K562 (cell line): ENCODE data around the gene TAF3. TPM values are rescaled to one million over a fixed set of nuclear protein-coding genes. Genes with fewer than 3 reads are reported as not detected.
A peak's percentile ranks its signal among the peaks of the same experiment; 100 is the strongest.

ENCODE experiments used
- ATAC-seq: fragments of 200-7000 bp; cut with Tn5 transposase; 3 replicates; pipeline ENCODE4 v1.9.1; 2020; ENCODE audit warnings: moderate library complexity
- BruUV-seq: library from RNA; stranded (reverse); fragments of 400-500 nt; replicated peaks from 2 replicates; lab custom pipeline; 2021; lab: Mats Ljungman, UMichigan
- CTCF ChIA-PET: fragments of 300-600 bp; formaldehyde crosslinking; extraction: SDS; loops from one replicate; lab custom pipeline; 2021; ENCODE audit warnings: low intra/inter-chr PET ratio; lab: Yijun Ruan, JAX
- POLR2A ChIA-PET: fragments of 300-600, 350-650 bp; sonication (Branson Sonifier 250); formaldehyde crosslinking; extraction: SDS; loops from one replicate; lab custom pipeline; 2021; ENCODE audit warnings: antibody characterized with exemption, inconsistent platforms; lab: Yijun Ruan, JAX
- DNase-seq, 4 experiments: peaks; one replicate each; pipeline versions ENCODE4 v3.0.0 to v3.0.0-alpha.2; 2011 to 2018; ENCODE audit warnings: low spot score in 3 of 4, mixed read lengths in 3 of 4; ENCODE audit errors: extremely low read depth in 1 of 4
- FAIRE-seq: peaks from 2 replicates; lab custom pipeline; 2011; peaks lifted over from hg19 to GRCh38; lab: Jason Lieb, UNC
- H2AFZ ChIP-seq: 2 replicates; pipeline ENCODE4 v1.6.0; 2011; ENCODE audit warnings: low read depth, low read length, control low read depth, inconsistent platforms
- H3K27ac ChIP-seq: fragments of 200-600 bp; 3 replicates; pipeline ENCODE4 v1.8.0; 2011; ENCODE audit warnings: low read depth, mild to moderate bottlenecking, control low read depth, inconsistent platforms, low read length, moderate library complexity, mixed read lengths; ENCODE audit errors: extremely low read depth
- H3K27me3 ChIP-seq, 2 experiments: fragments of 300-600 bp in 1 of 2; 2 replicates in 1 of 2; 3 replicates in 1 of 2; pipeline versions ENCODE4 v1.6.0 to v1.8.0; 2011; ENCODE audit warnings: inconsistent platforms in 2 of 2, low read length in 2 of 2, mild to moderate bottlenecking in 1 of 2, mixed read lengths in 1 of 2, moderate library complexity in 1 of 2; ENCODE audit not compliant: control insufficient read depth in 2 of 2, insufficient read depth in 2 of 2
- H3K36me3 ChIP-seq: fragments of 300-600 bp; 3 replicates; pipeline ENCODE4 v1.8.0; 2011; ENCODE audit warnings: mild to moderate bottlenecking, low read length, inconsistent platforms; ENCODE audit not compliant: control insufficient read depth, insufficient read depth
- H3K4me1 ChIP-seq, 2 experiments: fragments of 200-600 bp in 1 of 2; replicated peaks in 1 of 2; 2 replicates in 1 of 2; 3 replicates in 1 of 2; pipeline versions ENCODE4 v1.5.1 to v1.8.0; 2011; ENCODE audit warnings: inconsistent platforms in 2 of 2, low read length in 2 of 2, mild to moderate bottlenecking in 1 of 2, mixed read lengths in 1 of 2, moderate library complexity in 1 of 2; ENCODE audit not compliant: control insufficient read depth in 2 of 2, insufficient read depth in 2 of 2
- H3K4me2 ChIP-seq: 2 replicates; pipeline ENCODE4 v1.6.1; 2011; ENCODE audit warnings: low read length, control low read depth, inconsistent platforms, mixed read lengths; ENCODE audit not compliant: insufficient read depth
- H3K4me3 ChIP-seq: fragments of 200-600 bp; sonication (generic), shearing (Covaris generic); 2 replicates; pipeline ENCODE4 v1.5.1; 2016; ENCODE audit warnings: control low read depth, inconsistent platforms
- H3K79me2 ChIP-seq: fragments of 200-600 bp; 3 replicates; pipeline ENCODE4 v1.8.0; 2011; ENCODE audit warnings: low read length, inconsistent platforms; ENCODE audit not compliant: control insufficient read depth, insufficient read depth
- H3K9ac ChIP-seq, 2 experiments: 2 replicates each; pipeline versions ENCODE4 v1.6.0 to v1.6.1; 2011; ENCODE audit warnings: low read depth in 2 of 2, low read length in 2 of 2, control low read depth in 1 of 2, inconsistent platforms in 1 of 2, mild to moderate bottlenecking in 1 of 2, mixed read lengths in 1 of 2; ENCODE audit not compliant: insufficient read depth in 1 of 2
- H3K9me1 ChIP-seq: one replicate; pipeline ENCODE4 v1.6.0; 2011; ENCODE audit warnings: inconsistent platforms, mild to moderate bottlenecking, low read length, moderate library complexity; ENCODE audit not compliant: control insufficient read depth, insufficient read depth
- H3K9me3 ChIP-seq: replicated peaks from 2 replicates; pipeline ENCODE4 v1.5.1; 2011; ENCODE audit warnings: low read depth, low read length, inconsistent platforms; ENCODE audit not compliant: control insufficient read depth, insufficient read depth
- H4K20me1 ChIP-seq: replicated peaks from 2 replicates; pipeline ENCODE4 v1.6.1; 2011; ENCODE audit warnings: low read length, inconsistent platforms, mixed read lengths; ENCODE audit not compliant: control insufficient read depth, insufficient read depth
- ATF2 ChIP-seq: sonication (generic); formaldehyde crosslinking; IDR thresholded peaks from 2 replicates; pipeline ENCODE4 v1.8.1; 2022; ENCODE audit warnings: missing genetic modification reagents
- BMI1 ChIP-seq: fragments of 150-350 bp; IDR thresholded peaks from 2 replicates; pipeline ENCODE4 v1.6.1; 2014; ENCODE audit warnings: low read length
- CBFA2T3 ChIP-seq: fragments of 450-650 bp; IDR thresholded peaks from 2 replicates; pipeline ENCODE4 v1.6.1; 2017
- DEAF1 ChIP-seq: fragments of 450-650 bp; formaldehyde crosslinking; IDR thresholded peaks from 2 replicates; pipeline ENCODE4 v1.4.0; 2020; ENCODE audit warnings: mild to moderate bottlenecking, moderate library complexity
- EGR1 ChIP-seq: fragments of 450-650 bp; conservative IDR thresholded peaks from 2 replicates; pipeline ENCODE4 v1.6.1; 2017; ENCODE audit warnings: mild to moderate bottlenecking
- ELK3 ChIP-seq: fragments of 450-650 bp; formaldehyde crosslinking; IDR thresholded peaks from 2 replicates; pipeline ENCODE4 v1.4.0; 2020; ENCODE audit warnings: mild to moderate bottlenecking
- GTF2B ChIP-seq: IDR thresholded peaks from 2 replicates; pipeline ENCODE4 v1.6.1; 2011; ENCODE audit not compliant: insufficient read length; ENCODE audit errors: extremely low read depth
- MYNN ChIP-seq, 2 experiments: sonication (generic); formaldehyde crosslinking in 1 of 2; IDR thresholded peaks; 2 replicates each; pipeline versions ENCODE4 v1.5.0 to v1.6.1; 2016 to 2020; ENCODE audit warnings: antibody characterized with exemption in 1 of 2, missing genetic modification reagents in 1 of 2
- NFE2L1 ChIP-seq: fragments of 450-650 bp; IDR thresholded peaks from 2 replicates; pipeline ENCODE4 v1.6.1; 2016; ENCODE audit warnings: missing genetic modification characterization, low read depth, mild to moderate bottlenecking, missing compliant biosample characterization, moderate library complexity, borderline replicate concordance
- PHF8 ChIP-seq: fragments of 200-600 bp; sonication (generic); IDR thresholded peaks from 2 replicates; pipeline ENCODE4 v1.6.1; 2012; ENCODE audit warnings: mixed run types, mild to moderate bottlenecking, inconsistent platforms, low read length, moderate library complexity, borderline replicate concordance
- ZBTB7A ChIP-seq: IDR thresholded peaks from 2 replicates; pipeline ENCODE4 v1.6.1; 2011; ENCODE audit warnings: low read depth, mild to moderate bottlenecking, low read length, moderate library complexity, borderline replicate concordance; ENCODE audit not compliant: control insufficient read depth
- ZFP36 ChIP-seq: fragments of 150-350 bp; IDR thresholded peaks from 2 replicates; pipeline ENCODE4 v1.6.1; 2018; ENCODE audit warnings: low read length, low read depth; ENCODE audit not compliant: partially characterized antibody
- ZNF212 ChIP-seq: fragments of 450-650 bp; formaldehyde crosslinking; IDR thresholded peaks from 2 replicates; pipeline ENCODE4 v1.4.0; 2020; ENCODE audit warnings: mild to moderate bottlenecking
- ZNF445 ChIP-seq: fragments of 250-450 bp; sonication (Bioruptor Pico); IDR thresholded peaks from 2 replicates; pipeline ENCODE4 v1.4.0; 2020; ENCODE audit warnings: low read depth, mild to moderate bottlenecking, moderate library complexity
- ZNF589 ChIP-seq: fragments of 200-800 bp; sonication (Bioruptor generic); IDR thresholded peaks from 2 replicates; pipeline ENCODE4 v1.6.1; 2016; ENCODE audit warnings: low read depth, missing genetic modification characterization, missing compliant biosample characterization
- ZNF766 ChIP-seq: fragments of 200-800 bp; sonication (Bioruptor generic); conservative IDR thresholded peaks from 2 replicates; pipeline ENCODE4 v1.6.1; 2016; ENCODE audit warnings: missing genetic modification characterization, missing compliant biosample characterization
- WGBS: fragments of 100-300 bp; shearing (Covaris generic); methylation state at CpG from one replicate; pipeline ENCODE4 v1.1.6; 2016; ENCODE audit warnings: low coverage, mixed read lengths; ENCODE audit not compliant: insufficient coverage; ENCODE audit errors: missing lambda C conversion rate; 5-methylcytosine and 5-hydroxymethylcytosine counted together
- in situ Hi-C: fragments of 300-500 bp; cut with MboI; formaldehyde crosslinking; loops from 4 replicates; pipeline ENCODE4 v1.15.0; 2018; ENCODE audit warnings: inconsistent platforms, mixed read lengths
- intact Hi-C: fragments of 100-400 bp; cut with micrococcal nuclease; formaldehyde crosslinking; loops from 2 replicates; pipeline ENCODE4 v1.14.2; 2022
- polyA plus RNA-seq, 8 experiments: library from polyadenylated mRNA; depleted of rRNA in 4 of 8; stranded (reverse) in 5 of 8; unstranded in 3 of 8; fragments of >200 nt; fragmentation: Nextera tagmentation in 2 of 8; fragmentation: Illumina TruSeq in 1 of 8; extraction: Ambion mirVana in 2 of 8; extraction: Trizol in 1 of 8; gene quantifications; 2 replicates each; pipeline versions ENCODE4 v1.2.1 to v1.2.3, GENCODE V29; 2011 to 2014; ENCODE audit warnings: inconsistent platforms in 1 of 8, missing spikeins in 1 of 8
- total RNA-seq, 7 experiments: library from RNA; depleted of rRNA in 6 of 7; stranded (reverse); fragments of >200 nt in 6 of 7; fragmentation: Illumina TruSeq in 2 of 7; extraction: Trizol in 2 of 7; gene quantifications; 2 replicates each; pipeline versions ENCODE4 v1.2.1 to v1.2.3, GENCODE V29; 2011 to 2021; ENCODE audit warnings: low replicate concordance in 1 of 7

Gene TAF3
- total and polyA plus RNA-seq, 9 of the 15 experiments (the other 6 are each of a cell fraction or from before 2014, with no cell fraction given), result 1.5 to 9.9 (median 4.1) TPM

GRCh38 chr10:8061274-8062211, 243.2 kb downstream of the TAF3 start:
- Histone ChIP-seq H3K27ac (no peak overlapping the region), H3K4me3 (no peak overlapping the region), H3K9me1 (no peaks in the 10 kb centered on the region), H3K27me3 (peaks cover 45 to 70% of the 10 kb centered on the region in 2 experiments), H3K4me2 (no peak overlapping the region), H3K4me1 (peaks cover 0 to 8% of the 10 kb centered on the region in 2 experiments; a peak in 2 of 5 replicates), H3K9me3 (no peaks in the 10 kb centered on the region), H3K9ac (no peak overlapping the region), H3K79me2 (no peaks in the 10 kb centered on the region), H3K36me3 (no peaks in the 10 kb centered on the region), H4K20me1 (no peaks in the 10 kb centered on the region), H2AFZ (no peak overlapping the region)
- ChIA-PET POLR2A (no interaction called here), CTCF (no interaction called here)
- no TSS peak for BruUV-seq
- intact Hi-C loops (no loop called here), in situ Hi-C loops (no loop called here)
- peak; percentile 24; the same call in 2 of the 3 replicates for ATAC-seq
- DNase-seq, result peak in 1 of 4 experiments; percentile 16
- WGBS, result 13% methylated on average over 17 of the region's 17 CpGs
- TF ChIP-seq BMI1, result no peak
- no peak for TF ChIP-seq ZNF589
- no peak for TF ChIP-seq ATF2 (CRISPR knock-in tag)
- no peak for TF ChIP-seq ZBTB7A
- no peak for TF ChIP-seq NFE2L1
- TF ChIP-seq ELK3, result no peak
- TF ChIP-seq CBFA2T3, result peak; percentile 39; the same call in 1 of the 2 replicates
- TF ChIP-seq ZNF212, result no peak
- TF ChIP-seq MYNN (IDR thresholded peaks at IDR 0.05), result no peak
- no peak for TF ChIP-seq MYNN (CRISPR knock-in tag; IDR thresholded peaks at IDR 0.05)
- TF ChIP-seq ZNF445, result no peak
- TF ChIP-seq DEAF1 (CRISPR knock-in tag), result no peak
- peak; percentile 65 for TF ChIP-seq EGR1
- TF ChIP-seq PHF8, result no peak
- no peak for TF ChIP-seq ZNF766 (CRISPR knock-in tag)
- TF ChIP-seq ZFP36, result no peak
- TF ChIP-seq GTF2B, result no peak
- FAIRE-seq, result no peak
